ENCODE results near the gene MORN1.
"Not testable (repeated sequence)": the region's sequence is repeated elsewhere in the genome, so short reads cannot be mapped to it uniquely, and the experiment has no call there.

MORN1 gene

GRCh38 chr1:2331200-2331544 is 60.2 kb downstream of the MORN1 start:
- Histone ChIP-seq H3K4me3 (replicated peaks; ENCODE audit: low read depth, low read length) (no peak overlapping the region), H3K36me3 (ENCODE audit: control insufficient read depth, insufficient read depth, low read length) (no peaks in the 10 kb centered on the region), H3K27me3 (replicated peaks; ENCODE audit: control insufficient read depth, insufficient read depth, low read length) (no peaks in the 10 kb centered on the region)
- TF ChIP-seq, protein P1, sequence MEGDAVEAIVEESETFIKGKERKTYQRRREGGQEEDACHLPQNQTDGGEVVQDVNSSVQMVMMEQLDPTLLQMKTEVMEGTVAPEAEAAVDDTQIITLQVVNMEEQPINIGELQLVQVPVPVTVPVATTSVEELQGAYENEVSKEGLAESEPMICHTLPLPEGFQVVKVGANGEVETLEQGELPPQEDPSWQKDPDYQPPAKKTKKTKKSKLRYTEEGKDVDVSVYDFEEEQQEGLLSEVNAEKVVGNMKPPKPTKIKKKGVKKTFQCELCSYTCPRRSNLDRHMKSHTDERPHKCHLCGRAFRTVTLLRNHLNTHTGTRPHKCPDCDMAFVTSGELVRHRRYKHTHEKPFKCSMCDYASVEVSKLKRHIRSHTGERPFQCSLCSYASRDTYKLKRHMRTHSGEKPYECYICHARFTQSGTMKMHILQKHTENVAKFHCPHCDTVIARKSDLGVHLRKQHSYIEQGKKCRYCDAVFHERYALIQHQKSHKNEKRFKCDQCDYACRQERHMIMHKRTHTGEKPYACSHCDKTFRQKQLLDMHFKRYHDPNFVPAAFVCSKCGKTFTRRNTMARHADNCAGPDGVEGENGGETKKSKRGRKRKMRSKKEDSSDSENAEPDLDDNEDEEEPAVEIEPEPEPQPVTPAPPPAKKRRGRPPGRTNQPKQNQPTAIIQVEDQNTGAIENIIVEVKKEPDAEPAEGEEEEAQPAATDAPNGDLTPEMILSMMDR (IDR thresholded peaks at IDR 0.05; ENCODE audit: insufficient read depth, low read length, poor library complexity, severe bottlenecking), result no peak
- DNase-seq (ENCODE audit: extremely low read depth, insufficient read length), result no peak

GRCh38 chr1:2330519-2331199 is 60.7 kb downstream of the MORN1 start:
- no peaks in the 10 kb centered on the region for H3K36me3 ChIP-seq (ENCODE audit: control insufficient read depth, insufficient read depth, low read length)
- DNase-seq (ENCODE audit: extremely low read depth, insufficient read length), result no peak
- no peaks in the 10 kb centered on the region for H3K27me3 ChIP-seq (replicated peaks; ENCODE audit: control insufficient read depth, insufficient read depth, low read length)

DNA sequence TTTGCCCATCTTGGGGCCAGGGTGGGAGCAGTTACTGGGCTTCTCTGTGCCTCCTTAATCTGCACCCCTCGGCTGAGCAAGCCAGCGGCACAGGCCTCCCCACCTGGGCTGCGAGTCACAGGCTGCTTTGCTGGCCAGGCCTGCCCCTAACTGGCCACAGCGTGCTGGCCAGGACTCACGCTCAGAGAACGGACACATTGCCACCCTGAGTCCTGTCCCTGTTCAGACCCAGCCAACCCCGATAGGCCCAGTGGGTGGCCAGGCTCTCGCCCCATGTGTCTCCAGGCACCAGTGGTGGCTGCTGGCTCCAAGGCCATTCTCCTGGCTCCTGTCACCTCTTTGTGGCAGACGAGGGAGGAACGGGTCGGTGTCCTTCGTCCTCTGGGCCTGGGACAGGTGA is 61.3 kb downstream of the MORN1 start:
- DNase-seq (ENCODE audit: extremely low read depth, insufficient read length), result no peak
- TF ChIP-seq, protein P1 (IDR thresholded peaks at IDR 0.05; ENCODE audit: insufficient read depth, low read length, poor library complexity, severe bottlenecking), result no peak
- no peaks in the 10 kb centered on the region for H3K36me3 ChIP-seq (ENCODE audit: control insufficient read depth, insufficient read depth, low read length)
- no peak overlapping the region for H3K4me3 ChIP-seq (replicated peaks; ENCODE audit: low read depth, low read length)
- no peaks in the 10 kb centered on the region for H3K27me3 ChIP-seq (replicated peaks; ENCODE audit: control insufficient read depth, insufficient read depth, low read length)

More at GRCh38 chr1:2330519-2331199, 60.7 kb downstream of the MORN1 start:
- TF ChIP-seq, protein P1 (IDR thresholded peaks at IDR 0.05; ENCODE audit: insufficient read depth, low read length, poor library complexity, severe bottlenecking), result no peak
- H3K4me3 ChIP-seq (replicated peaks; ENCODE audit: low read depth, low read length), result no peak overlapping the region

DNA sequence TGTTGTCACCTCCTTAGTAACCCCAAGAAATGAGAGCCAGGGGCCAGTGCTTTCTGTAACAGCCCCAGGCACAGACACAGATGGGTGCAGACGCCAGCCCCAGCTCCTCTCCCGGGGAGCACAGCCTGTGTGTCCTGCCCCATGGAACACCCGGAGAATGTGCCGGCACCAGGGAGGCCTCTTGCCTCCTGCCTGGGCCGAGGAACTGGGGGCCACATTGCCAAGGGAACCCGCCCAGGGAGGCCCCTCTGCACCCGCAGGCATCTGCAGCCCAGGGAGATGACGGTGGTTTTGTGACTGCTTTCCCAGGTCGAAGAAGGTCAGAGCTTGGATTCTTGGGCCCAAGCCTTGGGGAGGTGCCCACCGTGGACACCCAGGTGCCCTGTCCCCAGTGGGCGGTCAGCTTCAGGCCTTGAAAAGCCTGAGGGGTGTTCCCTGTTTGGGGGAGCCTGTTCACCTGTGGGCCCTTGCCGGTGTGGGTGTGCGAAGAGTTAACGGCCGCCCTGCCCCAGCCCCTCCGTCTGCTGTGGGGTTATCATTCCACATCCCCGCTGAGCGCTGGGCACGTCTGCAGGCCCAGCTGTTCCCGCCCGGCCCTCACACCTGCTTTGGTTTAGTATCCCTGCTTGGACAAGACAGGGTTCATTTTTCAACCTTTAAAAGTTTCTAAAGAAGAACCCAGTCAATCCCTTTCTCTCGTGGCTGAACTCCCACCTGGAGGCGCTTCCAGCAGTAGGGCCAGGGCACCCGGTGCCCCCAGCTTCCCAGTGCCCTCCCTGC is 62.5 kb downstream of the MORN1 start:
- TF ChIP-seq, protein P1 (IDR thresholded peaks at IDR 0.05; ENCODE audit: insufficient read depth, low read length, poor library complexity, severe bottlenecking), result no peak
- no peaks in the 10 kb centered on the region for H3K27me3 ChIP-seq (replicated peaks; ENCODE audit: control insufficient read depth, insufficient read depth, low read length)
- no peak for DNase-seq (ENCODE audit: extremely low read depth, insufficient read length)

GRCh38 chr1:2327841-2328240 is 63.5 kb downstream of the MORN1 start:
- no peak overlapping the region for H3K4me3 ChIP-seq (replicated peaks; ENCODE audit: low read depth, low read length)
- DNase-seq (ENCODE audit: extremely low read depth, insufficient read length), result no peak
- TF ChIP-seq, protein P1 (IDR thresholded peaks at IDR 0.05; ENCODE audit: insufficient read depth, low read length, poor library complexity, severe bottlenecking), result no peak
- H3K36me3 ChIP-seq (ENCODE audit: control insufficient read depth, insufficient read depth, low read length), result no peaks in the 10 kb centered on the region
- H3K27me3 ChIP-seq (replicated peaks; ENCODE audit: control insufficient read depth, insufficient read depth, low read length), result no peaks in the 10 kb centered on the region

More for the DNA sequence above, 62.5 kb downstream of the MORN1 start:
- H3K36me3 ChIP-seq (ENCODE audit: control insufficient read depth, insufficient read depth, low read length), result no peaks in the 10 kb centered on the region
- H3K4me3 ChIP-seq (replicated peaks; ENCODE audit: low read depth, low read length), result no peak overlapping the region

DNA sequence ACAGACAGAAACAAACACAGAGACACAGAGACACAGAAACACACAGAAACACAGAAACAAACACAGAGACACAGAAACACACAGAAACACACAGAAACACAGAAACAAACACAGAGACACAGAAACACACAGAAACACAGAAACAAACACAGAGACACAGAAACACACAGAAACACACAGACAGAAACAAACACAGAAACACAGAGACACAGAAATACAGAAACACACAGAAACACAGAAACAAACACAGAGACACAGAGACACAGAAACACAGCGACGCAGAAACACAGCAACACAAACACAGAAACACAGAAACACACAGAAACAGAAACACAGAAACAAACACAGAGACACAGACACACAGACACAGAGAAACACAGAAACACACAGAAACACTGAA is 64.2 kb downstream of the MORN1 start:
- H3K36me3 ChIP-seq (ENCODE audit: control insufficient read depth, insufficient read depth, low read length); H3K27me3 ChIP-seq (replicated peaks; ENCODE audit: control insufficient read depth, insufficient read depth, low read length); H3K4me3 ChIP-seq (replicated peaks; ENCODE audit: low read depth, low read length); DNase-seq (ENCODE audit: extremely low read depth, insufficient read length): not testable (repeated sequence)

Data from GM06990 (cell line).